HG02759 (cell line): ENCODE measurements around the gene KLHL9.
A peak's percentile ranks its signal among the peaks of the same experiment; 100 is the strongest.
"Not testable (repeated sequence)": the region's sequence is repeated elsewhere in the genome, so short reads cannot be mapped to it uniquely, and the experiment has no call there.

ENCODE experiments used
- ATAC-seq: cut with Tn5 transposase; IDR thresholded peaks from one replicate; pipeline ENCODE4 v1.9.1; 2021; ENCODE audit warnings: mild to moderate bottlenecking, moderate library complexity; ENCODE audit not compliant: unreplicated experiment

KLHL9 gene, protein sequence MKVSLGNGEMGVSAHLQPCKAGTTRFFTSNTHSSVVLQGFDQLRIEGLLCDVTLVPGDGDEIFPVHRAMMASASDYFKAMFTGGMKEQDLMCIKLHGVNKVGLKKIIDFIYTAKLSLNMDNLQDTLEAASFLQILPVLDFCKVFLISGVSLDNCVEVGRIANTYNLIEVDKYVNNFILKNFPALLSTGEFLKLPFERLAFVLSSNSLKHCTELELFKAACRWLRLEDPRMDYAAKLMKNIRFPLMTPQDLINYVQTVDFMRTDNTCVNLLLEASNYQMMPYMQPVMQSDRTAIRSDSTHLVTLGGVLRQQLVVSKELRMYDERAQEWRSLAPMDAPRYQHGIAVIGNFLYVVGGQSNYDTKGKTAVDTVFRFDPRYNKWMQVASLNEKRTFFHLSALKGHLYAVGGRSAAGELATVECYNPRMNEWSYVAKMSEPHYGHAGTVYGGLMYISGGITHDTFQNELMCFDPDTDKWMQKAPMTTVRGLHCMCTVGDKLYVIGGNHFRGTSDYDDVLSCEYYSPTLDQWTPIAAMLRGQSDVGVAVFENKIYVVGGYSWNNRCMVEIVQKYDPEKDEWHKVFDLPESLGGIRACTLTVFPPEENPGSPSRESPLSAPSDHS

DNA sequence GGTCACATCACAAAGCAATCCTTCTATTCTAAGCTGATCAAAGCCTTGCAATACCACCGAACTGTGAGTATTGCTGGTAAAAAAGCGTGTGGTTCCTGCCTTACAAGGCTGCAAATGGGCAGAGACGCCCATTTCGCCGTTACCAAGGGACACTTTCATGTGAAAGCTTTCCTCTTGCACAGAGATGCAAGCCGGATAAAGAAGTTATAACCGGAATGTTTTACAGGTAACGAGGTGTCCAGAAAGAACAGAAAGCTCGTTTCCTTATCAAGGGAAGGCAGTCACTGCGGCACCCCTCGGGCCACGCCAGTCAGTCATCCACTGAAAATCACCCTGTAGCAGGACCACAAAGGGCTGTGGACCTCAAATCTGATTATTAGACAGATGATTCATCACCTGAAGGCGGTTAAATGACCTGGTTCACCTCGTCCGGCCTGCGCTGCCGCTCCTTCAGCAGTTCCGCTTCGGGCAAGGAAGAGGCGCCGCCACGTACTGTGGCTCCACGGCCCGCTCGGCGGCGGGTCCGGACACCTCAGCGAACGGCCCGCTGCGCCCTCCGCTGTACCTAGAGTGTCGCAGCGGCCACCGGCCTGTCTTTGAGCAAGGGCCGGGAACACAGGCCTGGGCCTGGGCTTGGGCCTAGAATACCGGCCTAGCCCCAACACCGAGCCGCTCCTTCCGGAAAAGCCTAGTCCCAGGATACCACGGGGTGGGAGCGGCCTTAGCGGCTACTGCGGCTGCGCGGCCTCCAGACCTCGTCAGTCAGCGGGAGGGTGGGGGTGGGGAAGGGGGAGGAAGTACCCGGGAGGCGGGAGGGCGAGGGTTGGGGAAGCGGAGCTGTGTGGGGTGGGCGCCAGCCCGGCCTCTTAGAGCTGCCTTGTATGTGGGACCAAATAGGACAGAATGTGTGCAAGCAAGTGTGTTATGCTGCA lies at the start of gene KLHL9:
Gene KLHL9 (minus strand): TSS at position 704 of the 932 bp plus-strand sequence. CDS start 545 bp downstream, at position 159.
- ATAC-seq: peak; percentile 89

DNA sequence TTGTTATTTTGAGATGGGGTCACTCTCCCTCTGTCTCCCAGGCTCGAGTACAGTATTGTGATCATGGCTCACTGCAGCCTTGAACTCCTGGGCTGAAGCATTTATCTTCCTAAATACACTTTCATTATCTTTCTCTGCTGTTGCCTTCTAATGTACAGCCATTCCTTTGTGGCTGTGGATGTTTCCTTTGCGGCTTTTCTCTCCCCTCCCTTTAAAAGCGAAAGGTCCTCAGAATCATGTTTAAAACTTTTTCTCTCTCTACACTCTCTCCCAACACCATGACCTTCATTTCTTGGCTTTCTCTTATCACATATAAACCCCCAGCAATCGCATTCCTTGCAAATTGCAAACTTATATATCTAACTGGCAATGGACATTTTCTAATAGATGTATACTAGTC lies 48.4 kb upstream of the KLHL9 start:
- ATAC-seq: no peak

DNA sequence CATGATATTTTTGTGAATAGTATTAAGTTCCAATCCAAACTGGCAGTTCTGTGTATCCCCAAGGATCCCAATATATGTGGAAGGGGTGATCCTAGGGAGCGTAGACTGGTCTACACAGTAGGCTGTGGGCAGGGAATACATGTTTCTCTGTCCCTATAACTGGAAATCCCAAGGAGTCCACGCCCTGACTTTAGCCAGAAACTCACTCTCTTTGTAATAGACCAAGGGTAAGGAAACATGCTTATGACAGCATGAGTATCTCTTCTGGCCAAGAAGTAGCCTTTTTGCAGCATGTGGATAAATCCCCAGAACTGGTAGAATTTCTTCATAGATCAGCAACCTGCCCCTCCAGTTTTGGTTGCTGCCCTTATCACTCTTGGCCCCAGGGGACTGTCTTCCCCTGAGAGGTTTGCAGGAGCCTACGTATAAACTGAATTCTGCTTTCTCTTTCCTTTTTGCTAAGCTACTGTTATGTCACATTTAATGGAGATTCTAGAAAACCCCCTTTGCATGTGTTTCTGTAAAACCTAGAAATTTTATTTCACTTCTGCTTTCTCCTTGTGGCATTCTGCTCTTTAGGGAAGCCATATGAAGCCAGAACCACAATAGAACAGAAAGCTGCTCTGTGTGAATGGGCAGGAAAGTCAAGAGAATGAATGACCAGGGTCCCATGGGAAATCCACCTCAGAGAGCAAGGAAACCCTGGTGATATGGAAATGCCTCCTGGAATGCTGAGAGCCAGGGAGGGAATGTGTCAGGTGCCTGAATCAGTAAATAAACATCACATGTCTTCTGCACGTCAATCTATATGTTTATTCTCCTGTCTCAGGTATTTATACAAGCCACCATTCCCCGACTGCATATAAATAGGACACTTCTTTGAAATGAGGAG lies 46.5 kb upstream of the KLHL9 start:
- ATAC-seq: peak; percentile 96

DNA sequence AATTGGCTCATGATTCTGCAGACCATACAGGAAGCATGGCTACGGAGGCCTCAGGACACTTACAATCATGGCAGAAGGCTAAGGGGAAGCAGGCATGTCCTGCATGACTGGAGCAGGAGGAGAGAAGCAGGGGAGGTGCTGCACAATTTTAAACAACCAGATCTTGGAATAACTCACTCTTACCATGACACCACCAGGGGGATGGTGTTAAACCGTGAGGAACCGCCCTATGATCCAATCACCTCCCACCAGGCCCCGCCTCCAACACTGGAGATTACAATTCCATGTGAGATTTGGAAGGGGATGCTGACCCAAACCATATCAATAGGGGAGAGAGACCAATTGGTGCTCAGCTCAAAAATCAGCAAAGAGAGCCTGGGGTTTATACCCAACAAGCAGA lies 36.3 kb upstream of the KLHL9 start:
- ATAC-seq: not testable (repeated sequence)

DNA sequence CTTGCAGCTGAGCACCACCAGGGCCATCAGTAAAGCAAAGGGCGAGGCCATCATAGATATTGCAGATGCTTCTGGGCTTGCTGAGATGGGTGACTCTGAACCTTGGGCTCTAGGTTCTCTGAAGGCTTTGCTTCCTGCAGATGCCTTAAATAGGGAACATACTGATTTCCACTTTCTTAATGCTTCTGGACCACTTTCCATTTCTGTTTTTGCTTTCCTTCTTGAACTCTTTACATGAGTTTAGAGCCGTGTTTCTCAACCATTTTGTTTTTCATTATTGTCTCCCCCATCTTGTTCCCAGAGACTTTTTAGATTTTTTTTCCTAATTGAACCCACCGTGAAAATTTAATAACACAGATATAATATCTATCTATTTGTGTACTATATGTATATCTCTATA lies 32.8 kb upstream of the KLHL9 start, which contains the start of gene IFNA13:
Gene IFNA13 (minus strand): TSS at position 101 of the 400 bp plus-strand sequence. CDS start 47 bp downstream, at position 54.
- no peak for ATAC-seq

DNA sequence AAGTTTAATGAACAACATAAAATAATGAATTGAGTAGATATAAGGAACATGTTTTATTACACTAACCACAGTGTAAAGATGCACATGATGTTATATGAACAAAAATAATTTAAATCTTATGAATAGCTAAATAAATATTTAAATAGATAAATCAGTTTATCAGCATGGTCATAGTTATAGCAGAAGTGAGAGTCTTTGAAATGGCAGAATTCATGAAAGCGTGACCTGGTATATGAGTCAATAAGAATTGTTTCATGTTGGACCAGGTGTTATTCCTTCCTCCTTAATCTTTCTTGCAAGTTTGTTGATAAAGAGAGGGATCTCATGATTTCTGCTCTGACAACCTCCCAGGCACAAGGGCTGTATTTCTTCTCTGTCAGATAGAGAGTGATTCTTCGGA lies 32.0 kb upstream of the KLHL9 start:
- peak; percentile 91 for ATAC-seq

DNA sequence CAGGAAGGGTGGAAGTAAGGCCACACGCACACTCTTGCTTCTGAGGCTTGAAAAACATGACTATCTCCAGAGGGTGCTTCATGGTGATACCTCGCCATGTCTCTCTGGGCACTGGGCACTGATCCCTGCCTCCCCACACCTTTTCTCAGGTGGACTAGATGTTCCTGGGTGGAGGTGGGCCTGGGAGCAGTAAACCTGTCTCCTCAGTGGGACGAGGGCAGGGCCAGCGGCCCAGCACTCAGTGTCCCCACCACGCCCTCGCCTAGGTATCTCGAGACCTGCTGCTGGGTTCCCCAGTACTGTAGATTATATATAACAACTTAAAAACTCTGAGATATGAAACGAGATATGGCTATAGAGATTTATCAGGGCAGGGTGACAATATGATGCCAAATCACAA lies 27.1 kb upstream of the KLHL9 start:
- ATAC-seq: no peak

DNA sequence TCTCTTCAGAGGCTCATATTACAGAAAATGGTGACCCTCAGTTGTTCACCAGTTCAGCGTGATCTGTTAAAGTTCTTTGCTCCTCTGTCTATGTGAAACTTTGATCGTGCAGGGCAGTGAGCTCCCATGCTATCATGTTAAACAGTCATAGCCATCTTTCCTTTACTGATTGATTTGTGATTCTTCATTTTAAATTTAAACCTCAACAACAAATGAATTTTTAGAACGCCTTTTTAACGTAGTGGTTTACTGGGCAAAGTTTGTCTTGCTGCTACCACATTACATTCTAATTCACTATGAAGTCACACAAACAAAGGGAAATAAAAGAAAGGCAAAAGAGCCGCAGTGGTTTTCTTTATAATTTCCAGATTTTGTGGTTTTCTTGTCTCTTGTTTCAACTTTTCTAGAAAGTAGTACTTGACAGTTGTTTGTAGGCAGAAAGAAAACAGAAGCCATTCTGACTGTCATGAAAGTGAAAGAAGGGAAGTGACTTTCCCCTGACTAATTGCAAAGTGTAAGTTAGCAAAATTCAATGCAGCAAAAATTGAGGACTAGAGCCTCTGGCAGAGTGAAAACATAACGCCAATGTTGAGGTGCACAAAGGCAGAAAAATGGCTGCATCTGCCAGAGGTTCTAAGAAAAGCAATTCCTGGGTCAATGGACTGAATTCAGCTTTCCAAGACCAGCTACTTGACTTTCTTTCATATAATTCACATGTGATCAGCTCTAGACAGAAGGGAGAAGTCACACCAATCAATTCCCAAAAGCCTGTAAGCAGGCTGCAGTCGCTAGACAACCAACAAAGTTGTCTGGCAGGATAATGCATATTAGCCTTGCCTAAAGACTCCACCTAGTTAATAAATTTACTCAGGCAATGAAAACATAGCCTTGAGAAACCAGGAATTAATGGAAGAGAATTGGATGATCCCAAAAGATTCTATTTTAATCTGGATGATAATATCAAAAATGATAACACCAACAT lies 22.6 kb upstream of the KLHL9 start:
- peak; percentile 97 for ATAC-seq

DNA sequence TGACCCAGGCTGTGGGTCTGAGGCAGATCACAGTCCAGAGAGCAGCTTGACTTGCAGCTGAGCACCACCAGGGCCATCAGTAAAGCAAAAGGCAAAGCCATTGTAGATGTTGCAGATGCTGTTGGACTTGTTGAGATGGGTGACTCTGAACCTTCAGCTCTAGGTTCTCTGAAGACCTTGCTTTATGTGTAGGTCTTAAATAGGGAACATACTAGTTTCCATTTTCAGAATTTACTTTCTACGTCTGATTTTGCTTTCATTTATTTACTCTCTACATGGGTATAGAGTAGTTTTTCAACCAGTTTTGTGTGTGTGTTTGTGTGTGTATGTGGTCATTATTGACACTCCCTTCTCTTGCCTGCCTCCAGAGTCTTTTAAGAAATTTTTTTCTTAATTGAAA lies 15.6 kb upstream of the KLHL9 start, which contains the start of gene IFNA6:
Gene IFNA6 (minus strand): TSS at position 101 of the 400 bp plus-strand sequence. CDS start 0 bp downstream, at position 101.
- no peak for ATAC-seq

DNA sequence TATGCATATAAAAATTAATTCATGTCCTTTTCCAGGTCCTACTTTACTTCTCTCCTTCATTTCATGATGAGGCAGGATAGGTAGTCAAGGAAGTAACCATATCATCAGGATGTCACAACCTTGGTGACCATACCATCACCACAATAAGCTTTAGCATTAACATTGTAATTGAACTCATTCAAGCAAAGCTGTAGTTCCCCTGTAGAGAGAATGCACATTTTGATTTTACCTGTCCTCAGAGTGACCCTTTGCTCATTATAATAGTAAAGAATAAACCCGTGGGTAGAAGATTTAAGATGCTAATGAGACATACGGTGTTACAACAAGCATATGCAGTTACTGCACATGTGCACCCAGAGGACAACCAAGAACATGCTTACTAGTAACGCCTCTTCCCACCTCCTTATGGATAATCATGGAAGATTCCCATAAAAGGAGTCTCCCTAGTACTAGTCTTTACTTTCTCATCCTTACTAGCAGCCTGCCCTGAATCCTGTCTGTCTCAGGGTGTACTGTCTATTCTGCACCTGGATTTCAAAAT lies 13.3 kb upstream of the KLHL9 start:
- ATAC-seq: no peak

DNA sequence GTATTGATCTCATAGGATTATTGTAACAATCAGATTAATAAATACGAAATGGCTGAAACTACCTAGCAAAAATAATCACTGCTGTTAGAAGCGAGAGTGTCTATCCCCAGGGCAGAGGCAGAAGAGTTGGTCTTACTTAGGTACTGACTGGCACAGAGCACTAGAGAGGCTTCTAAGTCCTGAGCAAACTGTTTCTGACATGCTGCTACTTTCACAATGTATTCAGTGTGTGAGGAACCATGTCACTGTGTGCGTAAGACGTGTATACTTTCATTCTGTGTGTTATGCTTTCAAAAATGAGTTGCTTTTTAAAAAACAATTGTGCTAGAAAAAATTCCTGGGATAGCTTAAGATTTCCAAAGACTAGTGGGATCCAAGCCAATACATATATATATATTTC lies 5.5 kb upstream of the KLHL9 start:
- ATAC-seq: no peak

DNA sequence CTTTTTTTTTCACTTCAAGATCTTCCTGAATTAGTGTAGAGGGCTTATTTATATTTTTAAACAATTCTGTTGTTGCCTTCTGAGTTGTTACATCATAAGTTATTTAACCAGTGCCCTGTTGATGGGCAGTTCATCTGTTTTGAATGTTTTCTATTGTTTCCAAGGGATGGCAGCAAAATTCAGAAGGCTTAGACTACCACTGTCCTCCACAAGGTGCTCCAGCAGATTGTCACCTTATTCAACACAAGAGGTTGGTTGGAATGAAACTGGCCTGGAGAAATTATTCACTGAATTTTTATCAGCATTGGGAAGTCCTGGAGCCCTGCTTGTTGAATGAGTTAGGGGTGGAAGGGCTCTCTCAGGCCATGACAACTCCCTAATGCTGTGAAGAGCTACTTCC lies 1.3 kb upstream of the KLHL9 start:
- ATAC-seq: no peak

DNA sequence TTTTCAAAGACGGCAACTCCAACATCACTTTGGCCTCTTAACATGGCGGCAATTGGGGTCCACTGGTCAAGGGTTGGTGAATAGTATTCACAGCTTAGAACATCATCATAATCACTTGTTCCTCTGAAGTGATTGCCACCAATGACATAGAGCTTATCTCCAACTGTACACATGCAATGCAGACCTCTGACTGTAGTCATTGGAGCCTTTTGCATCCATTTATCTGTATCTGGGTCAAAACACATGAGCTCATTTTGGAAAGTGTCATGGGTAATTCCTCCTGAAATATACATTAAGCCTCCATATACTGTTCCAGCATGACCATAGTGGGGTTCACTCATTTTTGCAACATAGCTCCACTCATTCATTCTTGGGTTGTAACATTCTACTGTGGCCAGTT lies 2.0 kb downstream of the KLHL9 start:
- ATAC-seq: no peak

DNA sequence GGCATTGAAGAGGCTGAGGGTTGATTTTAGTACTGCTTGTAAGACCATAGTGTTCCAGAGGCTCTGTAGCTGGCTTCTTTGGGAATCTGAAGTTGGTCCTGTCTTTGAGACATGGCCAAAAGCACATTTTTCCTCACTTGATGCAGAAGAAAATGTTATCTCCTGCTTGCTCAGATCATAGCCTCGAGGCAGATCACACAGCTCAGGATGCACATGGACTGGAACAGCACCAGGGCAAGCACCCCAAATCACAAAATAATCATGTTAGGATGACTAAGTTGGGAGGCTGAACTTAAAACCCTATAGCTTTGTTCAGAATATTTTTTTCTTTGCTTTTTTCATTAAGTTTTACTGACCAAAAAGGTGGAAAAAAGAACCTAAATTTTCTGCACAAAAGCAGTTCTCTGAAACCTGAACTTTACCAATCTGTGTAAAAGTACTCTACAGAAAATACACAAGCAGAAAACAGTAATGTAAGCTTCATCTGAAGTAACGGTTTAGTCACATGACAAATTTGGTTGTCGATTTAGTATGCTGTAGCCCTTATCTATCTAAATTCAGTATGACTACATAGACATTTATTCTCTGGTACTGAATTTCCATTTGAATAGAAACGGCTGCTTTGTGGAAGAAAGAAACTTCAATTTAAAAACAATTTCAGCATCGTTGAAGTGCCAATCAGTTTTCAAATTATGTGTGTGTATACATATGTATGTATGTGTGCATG lies 3.4 kb downstream of the KLHL9 start:
- ATAC-seq: no peak

DNA sequence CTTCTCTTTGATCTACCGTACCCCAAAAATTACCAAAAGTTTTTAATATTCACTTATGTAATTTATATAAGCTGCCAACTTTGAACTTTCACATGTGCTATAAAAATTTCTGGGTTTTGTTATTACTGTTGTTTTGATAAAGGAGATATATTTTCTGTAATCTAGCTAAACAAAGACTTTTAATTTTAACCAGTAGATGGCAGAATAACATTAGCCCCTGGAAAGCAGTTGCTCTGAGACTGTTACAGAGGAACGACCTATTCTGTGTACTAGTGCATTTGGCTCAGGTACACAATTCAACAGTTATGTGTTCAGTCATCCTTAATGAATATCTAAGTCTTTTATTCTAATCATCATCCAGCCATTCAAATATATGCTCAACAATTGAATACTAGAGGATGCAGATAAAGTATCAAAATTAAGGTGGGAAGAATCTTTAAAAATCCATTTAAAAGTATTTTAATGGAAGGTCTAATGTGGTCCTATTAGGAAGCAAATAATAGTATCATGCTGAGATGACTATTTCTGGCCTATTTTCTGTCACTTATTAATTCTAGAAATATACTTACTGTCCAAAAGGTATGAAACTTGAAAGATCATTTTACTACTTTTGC lies 8.6 kb downstream of the KLHL9 start:
- peak; percentile 80 for ATAC-seq

DNA sequence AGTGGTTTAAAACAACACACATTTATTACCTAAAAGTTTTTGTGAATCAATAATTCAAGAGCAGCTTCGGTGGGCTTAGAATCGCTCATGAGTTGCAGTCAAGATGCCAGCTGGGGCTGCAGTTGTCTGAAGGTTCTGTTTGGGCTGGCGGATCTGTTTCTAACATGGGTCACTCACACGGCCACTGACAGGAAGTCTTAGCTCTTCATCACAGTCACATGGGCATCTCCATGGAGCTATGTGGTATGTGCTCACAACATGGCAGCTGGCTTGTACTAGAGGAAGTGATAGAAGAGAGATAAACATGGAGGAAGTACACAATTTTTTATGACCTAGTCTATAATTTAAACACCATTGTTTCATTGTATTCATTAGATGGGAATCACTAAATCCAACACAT lies 11.2 kb downstream of the KLHL9 start:
- ATAC-seq: no peak

DNA sequence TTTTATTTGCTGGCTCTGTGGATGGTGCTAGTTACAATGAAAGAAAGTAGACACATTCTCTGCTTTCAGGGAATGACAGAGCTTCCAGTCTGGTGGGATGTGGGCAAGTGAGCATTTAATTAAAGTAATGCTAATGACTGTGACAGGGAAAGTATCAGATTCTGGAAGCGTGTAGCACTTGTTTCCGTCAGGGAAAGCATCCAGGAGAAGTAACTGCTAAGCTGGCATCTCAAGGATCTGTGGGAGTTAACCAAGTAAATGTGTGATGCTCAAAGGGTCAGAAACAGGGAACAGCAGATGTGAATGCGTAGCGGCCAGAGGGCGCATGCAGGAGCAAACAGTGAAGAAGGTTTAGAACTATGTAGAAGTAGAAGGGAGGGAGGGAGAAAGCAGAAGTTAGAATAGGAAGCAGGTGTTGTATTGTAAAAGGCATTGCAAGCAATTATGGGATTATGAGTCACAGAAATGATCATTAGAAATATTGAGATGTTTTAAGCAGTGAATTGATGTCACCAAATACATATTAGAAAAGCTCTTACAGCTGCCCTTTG lies 12.2 kb downstream of the KLHL9 start:
- no peak for ATAC-seq
